Uterus (tissue), 4 donors: ENCODE data around the gene CDH4. TPM values are rescaled to one million over a fixed set of nuclear protein-coding genes. Genes with fewer than 3 reads are reported as not detected.

Experiments used
- DNase-seq, 2 donors: peaks; one replicate each; pipeline ENCODE4 v3.0.0-alpha.2; 2019 to 2020
- H3K27ac ChIP-seq, 2 donors: fragments of 200-600 bp; sonication (generic); 1 replicate in 1 of 2; 2 replicates in 1 of 2; pipeline ENCODE4 v1.5.1; 2016 to 2018
- H3K27me3 ChIP-seq, 2 donors: fragments of 200-600 bp; sonication (generic); one replicate each; pipeline ENCODE4 v1.5.1; 2018 to 2019; ENCODE audit warnings: control low read depth in 1 of 2
- H3K36me3 ChIP-seq, 2 donors: fragments of 200-600 bp; sonication (generic); one replicate each; pipeline ENCODE4 v1.5.1; 2019; ENCODE audit warnings: control low read depth in 1 of 2
- H3K4me1 ChIP-seq, 2 donors: fragments of 200-600 bp; sonication (generic); one replicate each; pipeline ENCODE4 v1.5.1; 2018 to 2019; ENCODE audit warnings: control low read depth in 1 of 2
- H3K4me3 ChIP-seq, 2 donors: fragments of 200-600 bp; sonication (generic); 1 replicate in 1 of 2; 2 replicates in 1 of 2; pipeline ENCODE4 v1.5.1; 2018 to 2019; ENCODE audit warnings: mild to moderate bottlenecking in 1 of 2
- H3K9me3 ChIP-seq, 2 donors: fragments of 200-600 bp; sonication (generic); one replicate each; pipeline ENCODE4 v1.5.1; 2019; ENCODE audit warnings: control low read depth in 1 of 2
- POLR2A ChIP-seq, 2 donors: fragments of 450-650 bp; IDR thresholded peaks; one replicate each; pipeline ENCODE4 v1.6.1; 2016; ENCODE audit warnings: antibody characterized with exemption in 2 of 2, mild to moderate bottlenecking in 1 of 2, moderate library complexity in 1 of 2
- intact Hi-C: fragments of 100-400 bp; cut with DNase I; formaldehyde crosslinking; loops from one replicate; pipeline ENCODE4 v1.15.1; 2023; ENCODE audit warnings: low total_unique reads
- total RNA-seq, 4 donors: library from RNA; depleted of rRNA in 3 of 4; stranded (reverse); fragments of >200 nt in 3 of 4; gene quantifications; one replicate each; pipeline versions ENCODE4 v1.1.0 to v1.2.4, GENCODE V29; 2014 to 2023
- TF ChIP-seq, protein P1 (sequence below), 4 experiments: fragments of 200-600 bp in 2 of 4; fragments of 450-650 bp in 2 of 4; sonication (generic) in 2 of 4; IDR thresholded peaks; one replicate each; pipeline ENCODE4 v1.5.1; 2016 to 2019; ENCODE audit warnings: antibody characterized with exemption in 4 of 4, mild to moderate bottlenecking in 2 of 4, moderate library complexity in 1 of 4
- donor health status: DM: yes; HTN: yes; CAD: no.

The CDH4 gene
- total RNA-seq, 4 donors from 2014 or later, result under 0.01 to 0.55 TPM; not detected in 2

DNA sequence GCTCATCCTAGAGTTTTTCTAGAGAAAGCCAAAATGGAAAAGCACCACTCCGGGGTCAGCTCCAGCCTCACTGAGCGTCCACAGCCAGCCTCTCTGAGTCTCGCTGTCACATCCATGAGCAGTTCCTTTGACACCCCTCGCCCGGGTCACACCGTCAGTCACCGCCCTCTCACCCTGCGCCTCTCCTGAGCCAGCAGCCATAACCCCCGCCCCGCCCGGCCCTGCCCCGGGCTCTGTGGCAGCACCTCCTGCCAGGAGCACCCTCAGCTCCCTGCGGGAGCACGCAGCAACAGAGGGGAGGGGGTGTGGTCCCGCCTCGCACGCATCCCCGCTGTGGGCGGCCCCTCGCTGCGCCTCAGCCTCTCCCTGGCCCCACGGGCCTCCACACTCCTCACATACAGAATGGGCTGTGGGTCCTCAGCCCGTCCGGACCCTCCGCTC is 545.9 kb downstream of the CDH4 start:
- Histone ChIP-seq H3K36me3 (no peaks in the 10 kb centered on the region), H3K27me3 (peaks cover 0 to 10% of the 10 kb centered on the region in 2 donors), H3K27ac (no peak overlapping the region), H3K4me3 (no peak overlapping the region), H3K9me3 (no peaks in the 10 kb centered on the region), H3K4me1 (no peaks in the 10 kb centered on the region)
- intact Hi-C loops, result no loop called here
- TF ChIP-seq, protein P1, sequence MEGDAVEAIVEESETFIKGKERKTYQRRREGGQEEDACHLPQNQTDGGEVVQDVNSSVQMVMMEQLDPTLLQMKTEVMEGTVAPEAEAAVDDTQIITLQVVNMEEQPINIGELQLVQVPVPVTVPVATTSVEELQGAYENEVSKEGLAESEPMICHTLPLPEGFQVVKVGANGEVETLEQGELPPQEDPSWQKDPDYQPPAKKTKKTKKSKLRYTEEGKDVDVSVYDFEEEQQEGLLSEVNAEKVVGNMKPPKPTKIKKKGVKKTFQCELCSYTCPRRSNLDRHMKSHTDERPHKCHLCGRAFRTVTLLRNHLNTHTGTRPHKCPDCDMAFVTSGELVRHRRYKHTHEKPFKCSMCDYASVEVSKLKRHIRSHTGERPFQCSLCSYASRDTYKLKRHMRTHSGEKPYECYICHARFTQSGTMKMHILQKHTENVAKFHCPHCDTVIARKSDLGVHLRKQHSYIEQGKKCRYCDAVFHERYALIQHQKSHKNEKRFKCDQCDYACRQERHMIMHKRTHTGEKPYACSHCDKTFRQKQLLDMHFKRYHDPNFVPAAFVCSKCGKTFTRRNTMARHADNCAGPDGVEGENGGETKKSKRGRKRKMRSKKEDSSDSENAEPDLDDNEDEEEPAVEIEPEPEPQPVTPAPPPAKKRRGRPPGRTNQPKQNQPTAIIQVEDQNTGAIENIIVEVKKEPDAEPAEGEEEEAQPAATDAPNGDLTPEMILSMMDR (IDR thresholded peaks at IDR 0.05), result no peak
- no peak for TF ChIP-seq POLR2A (IDR thresholded peaks at IDR 0.05)
- DNase-seq, result no peak

DNA sequence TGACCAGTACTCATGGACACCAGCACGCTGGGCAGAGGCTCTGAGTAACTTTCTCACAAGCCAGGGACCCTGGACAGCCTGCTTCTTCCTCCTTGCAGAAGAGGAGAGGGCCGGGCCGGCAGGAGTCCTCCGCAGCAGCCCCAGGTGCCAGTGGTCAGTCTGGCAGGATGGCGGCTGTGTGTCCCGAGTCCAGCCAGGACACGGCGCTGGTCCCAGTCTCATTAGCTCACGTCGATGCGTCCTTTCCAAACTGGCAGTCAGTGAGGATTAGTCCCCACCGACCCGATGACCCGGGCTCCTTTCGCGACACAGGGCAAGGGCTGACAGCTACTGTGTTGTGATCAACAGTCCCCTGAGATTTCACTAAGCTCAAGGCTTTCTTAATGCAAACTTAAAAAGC is 546.6 kb downstream of the CDH4 start:
- Histone ChIP-seq H3K36me3 (no peaks in the 10 kb centered on the region), H3K4me3 (no peak overlapping the region), H3K27ac (no peak overlapping the region), H3K4me1 (no peaks in the 10 kb centered on the region), H3K9me3 (no peaks in the 10 kb centered on the region), H3K27me3 (peaks cover 0 to 10% of the 10 kb centered on the region in 2 donors)
- TF ChIP-seq POLR2A (IDR thresholded peaks at IDR 0.05), result no peak
- TF ChIP-seq, protein P1 (IDR thresholded peaks at IDR 0.05), result no peak
- intact Hi-C loops, result no loop called here
- no peak for DNase-seq

DNA sequence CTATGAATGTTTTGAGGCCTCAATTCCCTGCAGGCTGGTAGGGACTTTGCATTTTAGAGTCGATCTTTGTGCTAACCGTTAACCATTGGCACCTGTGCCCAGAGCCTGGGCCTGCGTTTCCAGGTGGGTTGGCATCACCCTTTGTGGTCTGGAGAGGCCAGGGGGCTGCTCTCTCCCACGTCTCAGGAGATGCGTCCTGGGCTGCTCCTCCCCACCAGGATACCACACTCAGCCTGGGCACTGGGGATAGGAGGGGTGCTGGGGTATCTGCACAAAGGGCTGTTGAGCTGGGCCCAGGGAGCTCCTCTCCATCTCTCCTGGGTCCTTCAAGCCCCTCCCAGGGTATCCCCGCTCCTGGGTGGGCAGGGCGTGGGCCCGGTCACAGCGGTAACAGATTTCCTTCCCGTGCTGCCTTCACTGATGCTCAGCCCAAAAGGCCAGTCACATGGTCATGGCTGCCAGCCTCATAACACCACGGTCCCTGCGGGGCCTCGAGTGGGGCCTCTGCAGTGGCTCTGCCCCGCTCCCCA is 547.4 kb downstream of the CDH4 start:
- H3K9me3 ChIP-seq, result no peaks in the 10 kb centered on the region
- H3K27me3 ChIP-seq, result peaks cover 0 to 10% of the 10 kb centered on the region in 2 donors
- no peaks in the 10 kb centered on the region for H3K36me3 ChIP-seq
- no peak overlapping the region for H3K4me3 ChIP-seq
- TF ChIP-seq, protein P1 (IDR thresholded peaks at IDR 0.05), result no peak
- no peak for TF ChIP-seq POLR2A (IDR thresholded peaks at IDR 0.05)
- no peaks in the 10 kb centered on the region for H3K4me1 ChIP-seq
- intact Hi-C loops, result no loop called here
- DNase-seq, result no peak
- no peak overlapping the region for H3K27ac ChIP-seq

DNA sequence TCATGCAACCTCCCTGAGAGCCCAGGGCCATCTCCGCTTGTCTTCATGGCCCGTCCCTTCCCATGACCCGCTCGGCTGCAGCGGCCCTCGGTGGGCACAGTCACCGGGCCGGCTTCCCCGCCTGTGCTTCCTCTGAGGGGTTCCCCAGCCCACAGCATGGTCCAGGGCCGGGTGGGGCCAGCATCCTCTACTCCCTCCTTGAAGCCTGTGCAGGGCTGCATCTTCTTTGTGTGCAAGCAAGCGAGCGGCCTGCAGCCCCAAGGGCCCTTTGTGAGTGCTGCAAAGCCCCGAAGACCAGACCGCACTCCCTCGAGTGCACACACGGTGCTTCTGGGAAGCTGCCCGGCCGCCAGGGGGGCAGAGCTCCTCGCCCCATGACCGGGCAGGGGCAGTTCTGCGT is 547.9 kb downstream of the CDH4 start:
- H3K27ac ChIP-seq, result no peak overlapping the region
- no peaks in the 10 kb centered on the region for H3K36me3 ChIP-seq
- H3K4me3 ChIP-seq, result no peak overlapping the region
- DNase-seq, result no peak
- TF ChIP-seq, protein P1 (IDR thresholded peaks at IDR 0.05), result no peak
- TF ChIP-seq POLR2A (IDR thresholded peaks at IDR 0.05), result no peak
- H3K4me1 ChIP-seq, result no peaks in the 10 kb centered on the region
- H3K27me3 ChIP-seq, result peaks cover 0 to 10% of the 10 kb centered on the region in 2 donors
- H3K9me3 ChIP-seq, result no peaks in the 10 kb centered on the region
- intact Hi-C loops, result no loop called here

DNA sequence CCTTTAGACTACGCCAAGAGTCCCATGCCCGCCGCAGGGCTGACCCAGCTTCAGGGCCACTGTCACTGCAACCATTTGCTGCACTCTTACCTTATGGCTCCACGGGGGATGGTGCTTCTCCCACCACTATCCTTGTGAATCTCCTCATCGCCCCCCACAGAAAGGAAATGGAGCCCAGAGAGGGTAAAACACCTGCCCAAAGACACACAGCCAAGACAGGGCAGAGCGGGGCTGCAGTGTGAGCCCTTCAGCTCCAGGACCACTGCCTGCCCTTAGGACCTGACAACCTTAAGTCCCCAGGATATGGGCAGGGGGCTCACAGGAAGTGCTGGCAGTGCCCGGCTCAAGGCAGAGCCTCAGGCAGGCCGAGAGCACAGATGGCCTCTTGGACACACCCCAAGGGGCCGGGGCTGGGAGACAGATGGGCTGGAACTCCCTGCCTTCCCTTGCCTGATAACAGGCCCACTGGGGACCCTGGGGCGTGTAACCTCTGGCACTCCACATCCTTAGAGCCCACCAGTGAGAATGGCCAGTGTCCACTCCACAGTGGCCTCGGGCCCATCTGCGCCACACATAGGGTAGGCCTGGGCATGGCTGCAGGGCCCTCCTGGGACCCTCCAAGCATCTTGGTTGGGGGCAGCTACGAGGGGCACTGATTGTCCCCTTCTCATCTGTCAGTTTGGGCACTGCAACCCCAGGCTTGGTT is 548.5 kb downstream of the CDH4 start:
- Histone ChIP-seq H3K9me3 (no peaks in the 10 kb centered on the region), H3K4me3 (no peak overlapping the region), H3K4me1 (no peaks in the 10 kb centered on the region), H3K36me3 (no peaks in the 10 kb centered on the region), H3K27me3 (peaks cover 0 to 10% of the 10 kb centered on the region in 2 donors), H3K27ac (no peak overlapping the region)
- no peak for TF ChIP-seq POLR2A (IDR thresholded peaks at IDR 0.05)
- TF ChIP-seq, protein P1 (IDR thresholded peaks at IDR 0.05), result no peak
- DNase-seq, result no peak
- intact Hi-C loops, result no loop called here
